ENCODE measurements around the gene C16orf54. TPM values are rescaled to one million over a fixed set of nuclear protein-coding genes. Genes with fewer than 3 reads are reported as not detected.
"Not testable (repeated sequence)": the region's sequence is repeated elsewhere in the genome, so short reads cannot be mapped to it uniquely, and the experiment has no call there.

Gene C16orf54
- total RNA-seq, 1 donor from 2014 or later = not detected

- Mint-ChIP-seq H3K4me3 (no peak overlapping the region), H3K27me3 (ENCODE audit: low read depth) (no peaks in the 10 kb centered on the region), H3K36me3 (no peaks in the 10 kb centered on the region), H3K9me3 (peaks cover 4% of the 10 kb centered on the region), H3K27ac (no peak overlapping the region), H3K4me1 (peaks cover 19% of the 10 kb centered on the region)
- no peak for DNase-seq (ENCODE audit: low spot score in 2 of 2, unreplicated experiment in 2 of 2)
- TF ChIP-seq CTCF (IDR thresholded peaks at IDR 0.05; ENCODE audit: unreplicated experiment) = no peak
These were observed 7.3 kb downstream of the C16orf54 start for GRCh38 chr16:29738514-29738913.

- DNase-seq (ENCODE audit: low spot score in 2 of 2, unreplicated experiment in 2 of 2) = no peak
- no peak overlapping the region for H3K4me3 Mint-ChIP-seq
- peaks cover 4% of the 10 kb centered on the region for H3K9me3 Mint-ChIP-seq
- peaks cover 19% of the 10 kb centered on the region for H3K4me1 Mint-ChIP-seq
- TF ChIP-seq CTCF (IDR thresholded peaks at IDR 0.05; ENCODE audit: unreplicated experiment) = no peak
- H3K36me3 Mint-ChIP-seq = no peaks in the 10 kb centered on the region
- no peaks in the 10 kb centered on the region for H3K27me3 Mint-ChIP-seq (ENCODE audit: low read depth)
- H3K27ac Mint-ChIP-seq = no peak overlapping the region
These were observed 8.1 kb downstream of the C16orf54 start for GRCh38 chr16:29737713-29738112.

GRCh38 chr16:29736764-29737163, 9.0 kb downstream of the C16orf54 start:
- TF ChIP-seq CTCF (IDR thresholded peaks at IDR 0.05; ENCODE audit: unreplicated experiment) = no peak
- H3K4me1 Mint-ChIP-seq = peaks cover 19% of the 10 kb centered on the region
- no peaks in the 10 kb centered on the region for H3K27me3 Mint-ChIP-seq (ENCODE audit: low read depth)
- no peaks in the 10 kb centered on the region for H3K36me3 Mint-ChIP-seq
- DNase-seq (ENCODE audit: low spot score in 2 of 2, unreplicated experiment in 2 of 2) = no peak
- no peak overlapping the region for H3K4me3 Mint-ChIP-seq
- no peak overlapping the region for H3K27ac Mint-ChIP-seq
- H3K9me3 Mint-ChIP-seq = peaks cover 4% of the 10 kb centered on the region

DNA sequence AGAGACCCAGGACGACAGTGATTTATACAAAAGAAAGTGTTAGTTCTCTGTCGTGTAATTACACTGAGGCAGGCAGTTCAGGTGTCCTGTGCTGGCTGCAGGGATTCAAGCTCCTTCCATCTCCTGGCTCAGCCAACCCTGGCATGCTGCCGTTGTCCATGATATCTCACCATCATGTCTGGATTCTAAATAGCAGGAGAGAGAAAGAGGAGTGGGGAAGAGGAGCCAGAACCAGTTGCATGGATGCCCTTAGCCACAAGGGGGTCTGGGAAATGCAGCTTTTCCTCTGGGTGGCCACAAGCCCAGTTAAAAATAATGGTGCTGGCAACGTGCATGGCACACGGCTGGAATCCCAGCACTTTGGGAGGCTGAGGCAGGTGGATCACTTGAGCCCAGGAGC, 9.7 kb downstream of the C16orf54 start:
- TF ChIP-seq CTCF (IDR thresholded peaks at IDR 0.05; ENCODE audit: unreplicated experiment) = no peak
- H3K4me1 Mint-ChIP-seq = peaks cover 18% of the 10 kb centered on the region
- no peak overlapping the region for H3K4me3 Mint-ChIP-seq
- H3K27ac Mint-ChIP-seq = no peak overlapping the region
- H3K9me3 Mint-ChIP-seq = peaks cover 4% of the 10 kb centered on the region
- no peaks in the 10 kb centered on the region for H3K36me3 Mint-ChIP-seq
- no peaks in the 10 kb centered on the region for H3K27me3 Mint-ChIP-seq (ENCODE audit: low read depth)
- DNase-seq (ENCODE audit: low spot score in 2 of 2, unreplicated experiment in 2 of 2) = no peak

- Mint-ChIP-seq H3K27ac (no peak overlapping the region), H3K4me3 (no peak overlapping the region), H3K4me1 (peaks cover 7% of the 10 kb centered on the region), H3K27me3 (ENCODE audit: low read depth) (no peaks in the 10 kb centered on the region), H3K9me3 (peaks cover 4% of the 10 kb centered on the region), H3K36me3 (no peaks in the 10 kb centered on the region)
- TF ChIP-seq CTCF (IDR thresholded peaks at IDR 0.05; ENCODE audit: unreplicated experiment) = no peak
- no peak for DNase-seq (ENCODE audit: low spot score in 2 of 2, unreplicated experiment in 2 of 2)
These were observed 11.0 kb downstream of the C16orf54 start for GRCh38 chr16:29734786-29735185.

DNA sequence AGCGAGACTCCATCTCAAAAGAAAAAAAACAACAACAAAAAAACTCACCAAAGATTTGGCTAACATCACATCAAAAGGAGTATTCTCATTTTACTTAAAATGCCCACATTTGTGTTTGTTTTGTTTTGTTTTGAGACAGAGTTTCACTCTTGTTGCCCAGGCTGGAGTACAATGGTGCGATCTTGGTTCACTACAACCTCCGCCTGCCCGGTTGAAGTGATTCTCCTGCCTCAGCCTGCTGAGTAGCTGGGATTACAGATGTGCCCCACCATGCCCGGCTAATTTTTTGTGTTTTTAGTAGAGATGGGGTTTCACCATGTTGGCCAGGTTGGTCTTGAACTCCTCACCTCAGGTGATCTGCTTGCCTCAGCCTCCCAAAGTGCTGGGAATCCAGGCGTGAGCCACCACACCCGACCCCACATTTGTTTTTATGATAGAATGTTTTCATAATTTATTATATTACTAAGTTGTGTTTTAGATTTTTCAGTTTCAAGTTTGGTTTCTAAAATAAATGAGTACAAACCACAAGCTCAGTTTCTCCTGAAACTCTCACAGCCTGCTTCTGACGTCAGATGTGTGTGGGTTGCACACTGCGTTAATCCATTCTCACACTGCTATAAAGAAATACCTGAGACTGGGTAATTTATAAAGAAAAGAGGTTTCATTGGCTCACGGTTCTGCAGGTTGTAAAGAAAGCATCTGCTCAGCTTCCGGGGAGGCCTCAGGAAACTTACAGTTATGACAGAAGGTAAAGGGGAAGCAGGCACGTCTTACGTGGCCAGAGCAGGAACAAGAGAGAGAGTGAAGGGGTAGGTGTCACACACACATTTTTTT, 13.8 kb downstream of the C16orf54 start:
- not testable (repeated sequence) for H3K4me1 Mint-ChIP-seq; H3K9me3 Mint-ChIP-seq; DNase-seq (ENCODE audit: low spot score in 2 of 2, unreplicated experiment in 2 of 2); H3K27me3 Mint-ChIP-seq (ENCODE audit: low read depth); H3K4me3 Mint-ChIP-seq; H3K36me3 Mint-ChIP-seq; H3K27ac Mint-ChIP-seq

All from mesothelial cell of epicardium (in vitro differentiated cells).